HepG2 (cell line): ENCODE measurements around the gene C15orf62. TPM values are rescaled to one million over a fixed set of nuclear protein-coding genes. Genes with fewer than 3 reads are reported as not detected.

Source experiments
- ATF7-NPFF ChIP-seq: sonication (generic); formaldehyde crosslinking; IDR thresholded peaks from 2 replicates; pipeline ENCODE4 v1.8.1; 2023; ENCODE audit warnings: mild to moderate bottlenecking, low read depth, missing genetic modification reagents, moderate library complexity
- CAMTA2 ChIP-seq: sonication (generic); formaldehyde crosslinking; IDR thresholded peaks from 2 replicates; pipeline ENCODE4 v1.4.0; 2020; ENCODE audit warnings: mild to moderate bottlenecking, missing genetic modification reagents, borderline replicate concordance
- CBX1 ChIP-seq: IDR thresholded peaks from one replicate; pipeline ENCODE4 v1.6.1; 2016; ENCODE audit warnings: antibody characterized with exemption, low read depth
- DNMT1 ChIP-seq: sonication (generic); formaldehyde crosslinking; IDR thresholded peaks from 2 replicates; pipeline ENCODE4 v1.5.1; 2020; ENCODE audit warnings: mild to moderate bottlenecking, missing genetic modification reagents
- EEA1 ChIP-seq: sonication (generic); formaldehyde crosslinking; IDR thresholded peaks from 2 replicates; pipeline ENCODE4 v1.5.1; 2020; ENCODE audit warnings: mild to moderate bottlenecking, missing genetic modification reagents, borderline replicate concordance
- KDM1A ChIP-seq: IDR thresholded peaks from 2 replicates; pipeline ENCODE4 v1.6.1; 2016; ENCODE audit warnings: missing compliant biosample characterization
- MTF2 ChIP-seq: sonication (generic); formaldehyde crosslinking; IDR thresholded peaks from 2 replicates; pipeline ENCODE4 v1.5.0; 2020; ENCODE audit warnings: missing genetic modification reagents, borderline replicate concordance
- MYNN ChIP-seq: sonication (generic); formaldehyde crosslinking; IDR thresholded peaks from 2 replicates; pipeline ENCODE4 v1.4.0; 2020; ENCODE audit warnings: mild to moderate bottlenecking, low read depth, missing genetic modification reagents
- POLR2A ChIP-seq, 2 experiments: IDR thresholded peaks; 2 replicates each; pipeline ENCODE4 v1.6.1; 2011; ENCODE audit warnings: low read depth in 2 of 2, low read length in 2 of 2, mild to moderate bottlenecking in 1 of 2, moderate library complexity in 1 of 2; ENCODE audit not compliant: insufficient read depth in 1 of 2
- REL ChIP-seq: sonication (generic); formaldehyde crosslinking; conservative IDR thresholded peaks from 2 replicates; pipeline ENCODE4 v1.8.0; 2022; ENCODE audit warnings: mild to moderate bottlenecking, missing genetic modification reagents, moderate library complexity
- SMC3 ChIP-seq: IDR thresholded peaks from 2 replicates; pipeline ENCODE4 v1.6.1; 2011; ENCODE audit warnings: low read length, improper control_type of control experiment
- SOX6 ChIP-seq, 2 experiments: fragments of 450-650 bp in 1 of 2; sonication (generic) in 1 of 2; formaldehyde crosslinking in 1 of 2; IDR thresholded peaks; 2 replicates each; pipeline versions ENCODE4 v1.4.0 to v1.6.1; 2017 to 2020; ENCODE audit warnings: antibody characterized with exemption in 1 of 2, mild to moderate bottlenecking in 1 of 2, missing genetic modification reagents in 1 of 2
- SRSF1 ChIP-seq: fragments of 200-400 bp; formaldehyde crosslinking; optimal IDR thresholded peaks from 2 replicates; pipeline ENCODE3; 2017; ENCODE audit warnings: mild to moderate bottlenecking, low read depth, low read length, moderate library complexity
- YEATS2 ChIP-seq: sonication (generic); formaldehyde crosslinking; IDR thresholded peaks from 2 replicates; pipeline ENCODE4 v1.4.0; 2020; ENCODE audit warnings: missing genetic modification reagents, borderline replicate concordance
- ZBTB3 ChIP-seq: sonication (generic); formaldehyde crosslinking; IDR thresholded peaks from 2 replicates; pipeline ENCODE4 v1.4.0; 2020; ENCODE audit warnings: low read depth, mild to moderate bottlenecking, moderate library complexity, missing genetic modification reagents, borderline replicate concordance
- ZNF101 ChIP-seq: sonication (generic); formaldehyde crosslinking; IDR thresholded peaks from 2 replicates; pipeline ENCODE4 v1.4.0; 2020; ENCODE audit warnings: mild to moderate bottlenecking, low read depth, missing genetic modification reagents, borderline replicate concordance
- ZNF235 ChIP-seq: sonication (generic); formaldehyde crosslinking; IDR thresholded peaks from 2 replicates; pipeline ENCODE4 v1.8.1; 2023; ENCODE audit warnings: mild to moderate bottlenecking, missing genetic modification reagents, borderline replicate concordance
- polyA plus RNA-seq, 8 experiments: library from polyadenylated mRNA; depleted of rRNA in 3 of 8; stranded (reverse) in 7 of 8; unstranded in 1 of 8; fragments of >200 nt; fragmentation: Illumina TruSeq in 4 of 8; extraction: Trizol in 4 of 8; gene quantifications; 2 replicates each; pipeline versions ENCODE4 v1.2.1 to v1.2.3, GENCODE V29; 2011 to 2016; ENCODE audit warnings: low read depth in 4 of 8, missing spikeins in 1 of 8, mixed read lengths in 1 of 8; ENCODE audit not compliant: insufficient read depth in 1 of 8
- total RNA-seq, 5 experiments: library from RNA; depleted of rRNA; stranded (reverse); fragments of >200 nt; fragmentation: Illumina TruSeq; extraction: Trizol; gene quantifications; 2 replicates each; pipeline ENCODE4 v1.2.3, GENCODE V29; 2016; ENCODE audit warnings: low read depth in 1 of 5
- TF ChIP-seq, protein P1 (sequence below), 2 experiments: sonication (generic) in 1 of 2; formaldehyde crosslinking in 1 of 2; IDR thresholded peaks; 2 replicates each; pipeline versions ENCODE4 v1.6.1 to v1.9.0; 2014 to 2022; ENCODE audit warnings: antibody characterized with exemption in 1 of 2, borderline replicate concordance in 1 of 2, inconsistent platforms in 1 of 2, low read depth in 1 of 2, missing genetic modification reagents in 1 of 2
- TF ChIP-seq, protein P2 (sequence below): sonication (generic); formaldehyde crosslinking; IDR thresholded peaks from 2 replicates; pipeline ENCODE4 v1.5.0; 2020; ENCODE audit warnings: missing genetic modification reagents

C15orf62 gene
- total and polyA plus RNA-seq, 2 of the 13 experiments (the other 11 are each of a cell fraction or from before 2014, with no cell fraction given) = 0.51 to 1.1 TPM

DNA sequence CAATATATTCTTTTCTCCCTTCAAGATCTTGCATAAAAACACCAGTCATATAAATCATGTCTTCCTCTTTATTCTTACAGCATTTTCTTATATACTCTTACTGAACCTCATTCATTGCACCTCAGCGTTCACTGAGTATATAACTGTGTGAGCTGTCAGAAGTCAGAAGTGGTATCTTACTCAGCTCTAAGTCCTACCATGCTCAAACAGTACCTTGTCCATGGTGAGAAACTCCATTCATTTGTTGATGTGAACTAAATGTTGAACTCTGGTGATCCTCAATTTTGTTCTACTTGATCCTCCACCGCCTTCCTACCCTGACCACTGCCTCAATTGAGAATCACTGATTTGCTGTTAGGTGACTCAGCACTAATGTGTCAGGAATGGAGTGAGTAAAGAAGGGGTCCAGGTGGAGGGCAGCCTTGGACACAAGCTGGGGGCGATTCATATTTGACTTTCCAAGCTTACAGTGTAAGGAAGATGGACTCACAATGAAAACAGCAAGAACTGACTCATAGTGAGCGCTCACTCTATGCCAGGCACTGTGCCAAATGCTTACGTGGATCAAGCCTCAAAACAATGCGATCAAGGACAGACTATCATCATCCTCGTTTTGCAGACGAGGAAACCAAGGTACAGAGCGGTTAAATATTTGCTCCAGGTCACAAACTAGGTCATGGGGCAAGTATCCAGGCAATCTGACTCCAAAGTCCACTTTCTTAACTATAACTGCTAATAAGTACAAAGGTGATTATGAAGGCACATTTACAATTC lies 23.6 kb downstream of the C15orf62 start (continued):
- TF ChIP-seq SMC3 (no peak), ZNF235 (CRISPR knock-in tag) (no peak), CBX1 (no peak), POLR2A (IDR thresholded peaks at IDR 0.05; ENCODE audit: insufficient read depth in 1 of 2, low read depth in 2 of 2, low read length in 2 of 2) (no peak; a peak in 1 of 4 replicates), KDM1A (CRISPR knock-in tag) (no peak; the same call in 1 of the 2 replicates), CAMTA2 (CRISPR knock-in tag) (no peak), MTF2 (CRISPR knock-in tag) (no peak), MYNN (CRISPR knock-in tag) (no peak), SOX6 (IDR thresholded peaks at IDR 0.05) (no peak), SOX6 (CRISPR knock-in tag; IDR thresholded peaks at IDR 0.05) (peak; percentile 94), DNMT1 (CRISPR knock-in tag) (no peak), YEATS2 (no peak), REL (CRISPR knock-in tag) (no peak), EEA1 (CRISPR knock-in tag) (no peak), ATF7-NPFF (CRISPR knock-in tag) (no peak), SRSF1 (no peak), ZBTB3 (CRISPR knock-in tag) (no peak), ZNF101 (CRISPR knock-in tag) (no peak)
- TF ChIP-seq, protein P1, sequence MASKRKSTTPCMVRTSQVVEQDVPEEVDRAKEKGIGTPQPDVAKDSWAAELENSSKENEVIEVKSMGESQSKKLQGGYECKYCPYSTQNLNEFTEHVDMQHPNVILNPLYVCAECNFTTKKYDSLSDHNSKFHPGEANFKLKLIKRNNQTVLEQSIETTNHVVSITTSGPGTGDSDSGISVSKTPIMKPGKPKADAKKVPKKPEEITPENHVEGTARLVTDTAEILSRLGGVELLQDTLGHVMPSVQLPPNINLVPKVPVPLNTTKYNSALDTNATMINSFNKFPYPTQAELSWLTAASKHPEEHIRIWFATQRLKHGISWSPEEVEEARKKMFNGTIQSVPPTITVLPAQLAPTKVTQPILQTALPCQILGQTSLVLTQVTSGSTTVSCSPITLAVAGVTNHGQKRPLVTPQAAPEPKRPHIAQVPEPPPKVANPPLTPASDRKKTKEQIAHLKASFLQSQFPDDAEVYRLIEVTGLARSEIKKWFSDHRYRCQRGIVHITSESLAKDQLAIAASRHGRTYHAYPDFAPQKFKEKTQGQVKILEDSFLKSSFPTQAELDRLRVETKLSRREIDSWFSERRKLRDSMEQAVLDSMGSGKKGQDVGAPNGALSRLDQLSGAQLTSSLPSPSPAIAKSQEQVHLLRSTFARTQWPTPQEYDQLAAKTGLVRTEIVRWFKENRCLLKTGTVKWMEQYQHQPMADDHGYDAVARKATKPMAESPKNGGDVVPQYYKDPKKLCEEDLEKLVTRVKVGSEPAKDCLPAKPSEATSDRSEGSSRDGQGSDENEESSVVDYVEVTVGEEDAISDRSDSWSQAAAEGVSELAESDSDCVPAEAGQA (IDR thresholded peaks at IDR 0.05; ENCODE audit: low read depth) = no peak
- TF ChIP-seq, protein P1 (CRISPR knock-in tag; IDR thresholded peaks at IDR 0.05; ENCODE audit: borderline replicate concordance) = no peak
- TF ChIP-seq, protein P2, sequence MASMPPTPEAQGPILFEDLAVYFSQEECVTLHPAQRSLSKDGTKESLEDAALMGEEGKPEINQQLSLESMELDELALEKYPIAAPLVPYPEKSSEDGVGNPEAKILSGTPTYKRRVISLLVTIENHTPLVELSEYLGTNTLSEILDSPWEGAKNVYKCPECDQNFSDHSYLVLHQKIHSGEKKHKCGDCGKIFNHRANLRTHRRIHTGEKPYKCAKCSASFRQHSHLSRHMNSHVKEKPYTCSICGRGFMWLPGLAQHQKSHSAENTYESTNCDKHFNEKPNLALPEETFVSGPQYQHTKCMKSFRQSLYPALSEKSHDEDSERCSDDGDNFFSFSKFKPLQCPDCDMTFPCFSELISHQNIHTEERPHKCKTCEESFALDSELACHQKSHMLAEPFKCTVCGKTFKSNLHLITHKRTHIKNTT (CRISPR knock-in tag) = no peak
